ENCODE data around the gene ARHGEF19.

ARHGEF19 gene

DNA sequence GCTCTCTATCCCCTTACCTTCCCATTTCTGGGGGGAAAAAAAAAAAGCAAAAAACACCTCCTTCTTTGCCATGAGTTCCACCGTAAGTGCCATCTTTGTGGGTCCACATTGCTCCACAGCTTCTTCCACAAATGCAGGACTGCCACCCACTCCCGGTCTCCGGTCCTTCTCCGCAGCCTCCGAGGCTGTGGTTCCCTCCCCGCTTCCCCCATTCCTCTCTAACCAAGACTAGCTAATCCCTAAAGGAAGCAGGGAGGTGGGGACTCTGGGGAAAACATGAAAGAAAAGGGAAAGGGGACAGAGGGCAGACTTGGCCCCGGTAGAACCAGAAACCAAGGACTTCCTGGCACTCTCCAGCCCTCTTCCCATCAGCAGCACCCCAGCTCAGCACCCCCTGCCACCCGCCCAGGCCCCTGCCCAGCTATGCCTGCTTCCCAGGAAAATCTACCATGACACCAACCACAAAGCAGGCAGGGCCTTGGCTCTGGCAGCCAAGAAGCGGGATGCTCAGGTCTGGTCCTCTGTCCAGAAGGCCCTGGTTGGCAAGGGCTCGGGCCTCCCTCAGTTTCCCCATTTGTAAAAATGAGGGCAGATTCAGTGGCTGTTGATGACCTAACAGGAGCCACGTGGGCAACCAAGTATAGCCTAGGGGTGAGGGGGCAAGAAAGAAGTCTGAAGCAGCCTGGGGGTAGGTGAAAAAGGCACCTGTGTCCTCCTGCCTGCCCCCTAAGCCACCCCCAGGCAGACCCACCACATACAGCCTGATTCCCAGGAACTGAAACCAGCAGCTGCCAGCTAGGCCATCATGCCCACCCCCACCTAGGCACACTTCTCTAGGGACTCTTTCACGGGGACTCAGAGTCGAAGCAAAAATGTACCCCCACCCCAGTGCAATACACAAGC lies 59.1 kb downstream of the ARHGEF19 start:
- ATAC-seq = no peak
- no peak for TF ChIP-seq ZC3H10 (CRISPR knock-in tag; IDR thresholded peaks at IDR 0.05)

DNA sequence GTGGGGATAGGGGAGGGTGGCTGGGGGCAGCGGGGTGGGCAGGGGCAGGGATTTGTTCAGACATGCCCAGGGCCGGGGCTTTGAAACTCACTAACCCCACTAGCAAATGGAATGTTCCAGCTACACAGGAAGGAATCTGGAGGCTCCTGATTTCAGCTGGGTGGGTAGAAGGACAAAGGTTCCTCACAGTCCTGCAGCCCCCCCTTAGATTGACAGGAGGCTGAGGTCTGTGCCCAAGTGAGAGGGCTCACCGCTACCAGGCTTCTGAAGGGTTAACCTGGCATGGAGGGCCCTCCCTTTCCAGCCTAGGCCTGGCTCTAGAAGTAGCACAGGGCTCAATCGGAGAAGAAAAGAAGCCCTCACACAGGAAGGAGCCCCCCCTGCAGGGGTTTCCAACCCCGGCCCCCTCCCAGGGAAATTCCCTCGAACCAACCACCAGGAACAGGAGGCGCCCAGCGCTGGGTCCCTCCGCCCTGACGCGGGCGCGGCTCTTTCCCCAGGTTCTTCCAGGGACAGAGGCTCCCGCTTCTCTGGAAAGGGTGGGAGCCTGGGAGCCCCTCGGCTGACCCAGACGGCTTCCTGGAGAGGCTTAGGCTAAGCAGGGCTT lies 59.9 kb downstream of the ARHGEF19 start:
- no peak for ATAC-seq
- TF ChIP-seq, protein P1, sequence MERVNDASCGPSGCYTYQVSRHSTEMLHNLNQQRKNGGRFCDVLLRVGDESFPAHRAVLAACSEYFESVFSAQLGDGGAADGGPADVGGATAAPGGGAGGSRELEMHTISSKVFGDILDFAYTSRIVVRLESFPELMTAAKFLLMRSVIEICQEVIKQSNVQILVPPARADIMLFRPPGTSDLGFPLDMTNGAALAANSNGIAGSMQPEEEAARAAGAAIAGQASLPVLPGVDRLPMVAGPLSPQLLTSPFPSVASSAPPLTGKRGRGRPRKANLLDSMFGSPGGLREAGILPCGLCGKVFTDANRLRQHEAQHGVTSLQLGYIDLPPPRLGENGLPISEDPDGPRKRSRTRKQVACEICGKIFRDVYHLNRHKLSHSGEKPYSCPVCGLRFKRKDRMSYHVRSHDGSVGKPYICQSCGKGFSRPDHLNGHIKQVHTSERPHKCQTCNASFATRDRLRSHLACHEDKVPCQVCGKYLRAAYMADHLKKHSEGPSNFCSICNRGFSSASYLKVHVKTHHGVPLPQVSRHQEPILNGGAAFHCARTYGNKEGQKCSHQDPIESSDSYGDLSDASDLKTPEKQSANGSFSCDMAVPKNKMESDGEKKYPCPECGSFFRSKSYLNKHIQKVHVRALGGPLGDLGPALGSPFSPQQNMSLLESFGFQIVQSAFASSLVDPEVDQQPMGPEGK (CRISPR knock-in tag; IDR thresholded peaks at IDR 0.05; ENCODE audit: borderline replicate concordance) = peak; percentile 29; the same call in 1 of the 2 replicates
- TF ChIP-seq OSR1 (CRISPR knock-in tag; IDR thresholded peaks at IDR 0.05) = no peak
- TF ChIP-seq TOX (CRISPR knock-in tag; IDR thresholded peaks at IDR 0.05; ENCODE audit: borderline replicate concordance) = no peak

DNA sequence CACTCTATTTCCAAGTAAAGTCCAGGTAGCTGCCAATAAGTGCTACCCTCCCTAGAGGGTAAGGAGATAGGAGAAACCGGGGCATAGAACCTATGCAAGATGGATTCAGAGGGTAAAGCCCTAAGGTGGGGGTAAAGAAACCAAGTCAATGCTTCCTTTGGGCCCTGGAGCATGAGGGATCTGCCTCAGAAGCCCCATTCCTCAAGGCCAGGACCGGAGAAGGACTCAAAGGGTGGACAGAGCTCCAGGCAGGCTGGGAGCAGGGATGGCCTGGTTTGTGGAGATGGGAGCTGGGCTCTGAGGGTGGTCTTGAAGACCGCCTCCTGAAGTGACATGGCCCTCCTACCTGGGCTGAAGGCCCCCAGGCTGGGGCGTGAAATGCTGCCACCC lies 60.5 kb downstream of the ARHGEF19 start:
- ATAC-seq = no peak
- TF ChIP-seq ZFP30 (CRISPR knock-in tag; IDR thresholded peaks at IDR 0.05) = no peak
- TF ChIP-seq, protein P2, sequence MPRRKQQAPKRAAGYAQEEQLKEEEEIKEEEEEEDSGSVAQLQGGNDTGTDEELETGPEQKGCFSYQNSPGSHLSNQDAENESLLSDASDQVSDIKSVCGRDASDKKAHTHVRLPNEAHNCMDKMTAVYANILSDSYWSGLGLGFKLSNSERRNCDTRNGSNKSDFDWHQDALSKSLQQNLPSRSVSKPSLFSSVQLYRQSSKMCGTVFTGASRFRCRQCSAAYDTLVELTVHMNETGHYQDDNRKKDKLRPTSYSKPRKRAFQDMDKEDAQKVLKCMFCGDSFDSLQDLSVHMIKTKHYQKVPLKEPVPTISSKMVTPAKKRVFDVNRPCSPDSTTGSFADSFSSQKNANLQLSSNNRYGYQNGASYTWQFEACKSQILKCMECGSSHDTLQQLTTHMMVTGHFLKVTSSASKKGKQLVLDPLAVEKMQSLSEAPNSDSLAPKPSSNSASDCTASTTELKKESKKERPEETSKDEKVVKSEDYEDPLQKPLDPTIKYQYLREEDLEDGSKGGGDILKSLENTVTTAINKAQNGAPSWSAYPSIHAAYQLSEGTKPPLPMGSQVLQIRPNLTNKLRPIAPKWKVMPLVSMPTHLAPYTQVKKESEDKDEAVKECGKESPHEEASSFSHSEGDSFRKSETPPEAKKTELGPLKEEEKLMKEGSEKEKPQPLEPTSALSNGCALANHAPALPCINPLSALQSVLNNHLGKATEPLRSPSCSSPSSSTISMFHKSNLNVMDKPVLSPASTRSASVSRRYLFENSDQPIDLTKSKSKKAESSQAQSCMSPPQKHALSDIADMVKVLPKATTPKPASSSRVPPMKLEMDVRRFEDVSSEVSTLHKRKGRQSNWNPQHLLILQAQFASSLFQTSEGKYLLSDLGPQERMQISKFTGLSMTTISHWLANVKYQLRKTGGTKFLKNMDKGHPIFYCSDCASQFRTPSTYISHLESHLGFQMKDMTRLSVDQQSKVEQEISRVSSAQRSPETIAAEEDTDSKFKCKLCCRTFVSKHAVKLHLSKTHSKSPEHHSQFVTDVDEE (CRISPR knock-in tag; IDR thresholded peaks at IDR 0.05) = no peak
- no peak for TF ChIP-seq RARB (CRISPR knock-in tag; IDR thresholded peaks at IDR 0.05)
- TF ChIP-seq ESRRG (CRISPR knock-in tag; IDR thresholded peaks at IDR 0.05) = no peak
- TF ChIP-seq ZNF70 (CRISPR knock-in tag; IDR thresholded peaks at IDR 0.05) = no peak
- TF ChIP-seq, protein P3, sequence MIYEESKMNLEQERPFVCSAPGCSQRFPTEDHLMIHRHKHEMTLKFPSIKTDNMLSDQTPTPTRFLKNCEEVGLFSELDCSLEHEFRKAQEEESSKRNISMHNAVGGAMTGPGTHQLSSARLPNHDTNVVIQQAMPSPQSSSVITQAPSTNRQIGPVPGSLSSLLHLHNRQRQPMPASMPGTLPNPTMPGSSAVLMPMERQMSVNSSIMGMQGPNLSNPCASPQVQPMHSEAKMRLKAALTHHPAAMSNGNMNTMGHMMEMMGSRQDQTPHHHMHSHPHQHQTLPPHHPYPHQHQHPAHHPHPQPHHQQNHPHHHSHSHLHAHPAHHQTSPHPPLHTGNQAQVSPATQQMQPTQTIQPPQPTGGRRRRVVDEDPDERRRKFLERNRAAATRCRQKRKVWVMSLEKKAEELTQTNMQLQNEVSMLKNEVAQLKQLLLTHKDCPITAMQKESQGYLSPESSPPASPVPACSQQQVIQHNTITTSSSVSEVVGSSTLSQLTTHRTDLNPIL (CRISPR knock-in tag; IDR thresholded peaks at IDR 0.05; ENCODE audit: low read depth) = no peak
- TF ChIP-seq ARNTL (CRISPR knock-in tag; IDR thresholded peaks at IDR 0.05; ENCODE audit: borderline replicate concordance, low read depth) = no peak
- TF ChIP-seq TCF4 (CRISPR knock-in tag; IDR thresholded peaks at IDR 0.05; ENCODE audit: borderline replicate concordance) = no peak

DNA sequence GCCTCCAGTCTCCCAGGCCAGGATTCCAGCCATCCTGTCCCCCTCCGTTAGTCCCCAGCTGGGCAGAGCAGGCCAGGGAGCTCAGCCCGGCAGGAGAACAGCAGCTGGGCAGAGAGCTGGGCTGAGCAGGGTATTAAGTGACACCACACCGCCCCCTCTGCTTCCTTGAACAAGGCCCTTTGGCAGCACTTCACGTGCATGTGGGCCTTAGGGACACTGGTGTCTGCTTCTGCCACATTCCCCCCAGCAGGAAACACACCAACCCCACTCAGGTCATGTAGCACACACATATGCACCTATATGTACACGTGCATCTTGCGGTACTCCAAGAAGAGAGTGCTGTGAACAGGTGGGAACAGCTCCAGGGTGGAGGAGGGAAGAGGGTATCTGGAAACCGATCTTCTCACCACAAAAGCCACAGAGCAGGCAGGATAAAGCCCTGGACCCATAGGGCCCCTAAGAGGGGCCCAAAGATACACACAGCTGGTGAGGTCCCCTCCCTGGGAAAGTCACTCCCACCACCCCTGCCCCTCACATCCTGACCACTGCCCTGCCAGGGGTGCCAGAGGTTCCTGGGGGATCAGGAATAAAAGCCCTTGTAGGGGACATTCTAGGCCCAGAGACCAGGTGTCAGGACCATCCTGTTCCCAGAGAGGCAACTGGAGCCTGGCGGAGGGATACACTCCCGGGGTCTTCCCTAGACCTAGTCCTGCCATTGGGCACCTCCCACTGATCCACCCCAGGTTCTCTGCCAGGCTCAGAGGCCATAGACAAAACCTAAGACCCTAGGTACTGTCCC lies 61.1 kb downstream of the ARHGEF19 start:
- ATAC-seq = peak; percentile 33
- TF ChIP-seq ZNF565 (CRISPR knock-in tag; conservative IDR thresholded peaks at IDR 0.05; ENCODE audit: low read depth) = no peak
- TF ChIP-seq, protein P1 (CRISPR knock-in tag; IDR thresholded peaks at IDR 0.05; ENCODE audit: borderline replicate concordance) = no peak
- TF ChIP-seq GLIS3 (CRISPR knock-in tag; IDR thresholded peaks at IDR 0.05) = no peak
- TF ChIP-seq TOX (CRISPR knock-in tag; IDR thresholded peaks at IDR 0.05; ENCODE audit: borderline replicate concordance) = no peak
- no peak for TF ChIP-seq ESRRG (CRISPR knock-in tag; IDR thresholded peaks at IDR 0.05)
- no peak for TF ChIP-seq ZFP30 (CRISPR knock-in tag; IDR thresholded peaks at IDR 0.05)
- TF ChIP-seq ZNF8 (CRISPR knock-in tag; IDR thresholded peaks at IDR 0.05) = no peak

DNA sequence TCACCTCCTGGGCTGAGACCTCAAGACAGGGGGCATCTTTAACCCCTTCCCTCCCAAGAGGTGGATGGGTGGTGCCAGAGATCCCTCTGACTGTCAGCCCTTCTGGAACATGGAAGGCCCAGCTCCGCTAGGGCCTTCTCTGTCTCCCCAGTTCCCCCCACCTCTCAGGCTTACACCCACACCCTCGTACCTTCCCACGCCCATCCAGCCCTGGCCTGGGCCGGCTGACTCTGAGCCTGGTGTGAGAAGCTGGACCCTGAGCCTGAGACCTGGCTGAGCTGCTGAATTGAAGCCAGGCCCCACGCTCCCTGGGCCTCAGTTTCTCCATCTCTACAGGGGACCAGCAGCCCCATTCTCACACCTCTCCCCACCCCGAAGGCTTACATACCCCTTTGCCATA lies 61.9 kb downstream of the ARHGEF19 start:
- ATAC-seq = no peak
- TF ChIP-seq TOX (CRISPR knock-in tag; IDR thresholded peaks at IDR 0.05; ENCODE audit: borderline replicate concordance) (no peak), OSR1 (CRISPR knock-in tag; IDR thresholded peaks at IDR 0.05) (no peak), BACH2 (CRISPR knock-in tag; IDR thresholded peaks at IDR 0.05; ENCODE audit: borderline replicate concordance) (no peak)
- TF ChIP-seq, protein P1 (CRISPR knock-in tag; IDR thresholded peaks at IDR 0.05; ENCODE audit: borderline replicate concordance) = no peak
- TF ChIP-seq, protein P4, sequence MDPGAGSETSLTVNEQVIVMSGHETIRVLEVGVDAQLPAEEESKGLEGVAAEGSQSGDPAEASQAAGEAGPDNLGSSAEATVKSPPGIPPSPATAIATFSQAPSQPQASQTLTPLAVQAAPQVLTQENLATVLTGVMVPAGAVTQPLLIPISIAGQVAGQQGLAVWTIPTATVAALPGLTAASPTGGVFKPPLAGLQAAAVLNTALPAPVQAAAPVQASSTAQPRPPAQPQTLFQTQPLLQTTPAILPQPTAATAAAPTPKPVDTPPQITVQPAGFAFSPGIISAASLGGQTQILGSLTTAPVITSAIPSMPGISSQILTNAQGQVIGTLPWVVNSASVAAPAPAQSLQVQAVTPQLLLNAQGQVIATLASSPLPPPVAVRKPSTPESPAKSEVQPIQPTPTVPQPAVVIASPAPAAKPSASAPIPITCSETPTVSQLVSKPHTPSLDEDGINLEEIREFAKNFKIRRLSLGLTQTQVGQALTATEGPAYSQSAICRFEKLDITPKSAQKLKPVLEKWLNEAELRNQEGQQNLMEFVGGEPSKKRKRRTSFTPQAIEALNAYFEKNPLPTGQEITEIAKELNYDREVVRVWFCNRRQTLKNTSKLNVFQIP (CRISPR knock-in tag; IDR thresholded peaks at IDR 0.05; ENCODE audit: borderline replicate concordance, low read depth) = no peak
